ENCODE measurements around the gene USF3. TPM values are rescaled to one million over a fixed set of nuclear protein-coding genes. Genes with fewer than 3 reads are reported as not detected.

Gene USF3
- total RNA-seq, 1 donor from 2014 or later, result 20.8 TPM

DNA sequence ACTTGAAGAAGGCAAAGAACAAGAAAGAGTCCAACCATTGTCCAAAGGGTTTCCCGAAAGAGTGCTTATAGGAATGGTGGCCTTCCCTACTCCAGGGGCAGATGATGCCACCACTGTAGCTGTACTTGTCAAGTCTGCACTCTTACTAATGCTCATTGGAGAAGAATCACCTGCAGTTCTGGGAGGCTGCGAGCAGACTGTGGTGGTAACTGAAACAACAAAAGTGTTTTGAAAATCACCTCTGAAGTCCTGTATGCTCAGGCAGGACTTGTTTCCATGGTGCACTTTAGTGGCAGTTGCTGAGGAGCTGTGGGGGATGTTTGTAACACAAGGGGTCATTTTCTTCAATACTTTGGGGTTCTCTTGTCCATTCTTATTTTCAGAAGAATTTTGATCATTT lies 36.0 kb downstream of the USF3 start:
- peaks cover 29% of the 10 kb centered on the region for H3K4me1 Mint-ChIP-seq (ENCODE audit: unreplicated experiment)
- peaks cover 12% of the 10 kb centered on the region for H3K9me3 Mint-ChIP-seq
- peaks cover 58% of the 10 kb centered on the region for H3K36me3 Mint-ChIP-seq
- H3K4me3 Mint-ChIP-seq, result no peak overlapping the region
- no peaks in the 10 kb centered on the region for H3K27me3 Mint-ChIP-seq
- TF ChIP-seq CTCF (conservative IDR thresholded peaks at IDR 0.05), result no peak
- no peak for DNase-seq (ENCODE audit: extremely low spot score, unreplicated experiment)
- H3K27ac Mint-ChIP-seq, result no peak overlapping the region

- Mint-ChIP-seq H3K9me3 (peaks cover 10% of the 10 kb centered on the region), H3K27me3 (no peaks in the 10 kb centered on the region), H3K4me3 (no peak overlapping the region), H3K27ac (no peak overlapping the region), H3K4me1 (ENCODE audit: unreplicated experiment) (peaks cover 30% of the 10 kb centered on the region), H3K36me3 (peaks cover 60% of the 10 kb centered on the region)
- no peak for DNase-seq (ENCODE audit: extremely low spot score, unreplicated experiment)
- no peak for TF ChIP-seq CTCF (conservative IDR thresholded peaks at IDR 0.05)
Measured at GRCh38 chr3:113659996-113660395, 36.4 kb downstream of the USF3 start.

- Mint-ChIP-seq H3K9me3 (peaks cover 7% of the 10 kb centered on the region), H3K4me3 (no peak overlapping the region), H3K27ac (no peak overlapping the region), H3K36me3 (peaks cover 58% of the 10 kb centered on the region), H3K4me1 (ENCODE audit: unreplicated experiment) (peaks cover 26% of the 10 kb centered on the region), H3K27me3 (no peaks in the 10 kb centered on the region)
- no peak for DNase-seq (ENCODE audit: extremely low spot score, unreplicated experiment)
- no peak for TF ChIP-seq CTCF (conservative IDR thresholded peaks at IDR 0.05)
Measured at GRCh38 chr3:113659101-113659541, 37.3 kb downstream of the USF3 start.

DNA sequence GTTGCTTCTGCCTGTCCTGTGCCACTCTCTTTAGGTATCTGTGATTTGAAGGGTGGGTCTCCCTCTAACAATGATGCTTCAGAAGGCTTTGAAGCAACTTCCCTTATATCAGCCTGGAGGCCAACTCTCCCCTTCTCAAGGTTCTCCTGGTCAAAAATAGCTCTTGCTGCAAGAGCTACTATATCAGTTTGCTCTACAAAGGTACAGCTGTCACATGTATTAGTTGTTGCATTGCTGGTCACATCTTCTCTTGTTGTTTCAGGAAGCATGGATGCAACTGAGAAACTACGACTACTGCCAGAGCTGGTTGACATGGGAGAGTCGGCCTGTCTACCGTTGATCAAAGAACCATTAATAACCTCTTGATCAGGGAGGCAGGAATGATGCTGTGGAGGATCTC lies 38.3 kb downstream of the USF3 start:
- Mint-ChIP-seq H3K4me1 (ENCODE audit: unreplicated experiment) (peaks cover 18% of the 10 kb centered on the region), H3K27me3 (no peaks in the 10 kb centered on the region), H3K9me3 (peaks cover 7% of the 10 kb centered on the region), H3K27ac (no peak overlapping the region), H3K36me3 (peaks cover 58% of the 10 kb centered on the region), H3K4me3 (no peak overlapping the region)
- no peak for TF ChIP-seq CTCF (conservative IDR thresholded peaks at IDR 0.05)
- DNase-seq (ENCODE audit: extremely low spot score, unreplicated experiment), result no peak

DNA sequence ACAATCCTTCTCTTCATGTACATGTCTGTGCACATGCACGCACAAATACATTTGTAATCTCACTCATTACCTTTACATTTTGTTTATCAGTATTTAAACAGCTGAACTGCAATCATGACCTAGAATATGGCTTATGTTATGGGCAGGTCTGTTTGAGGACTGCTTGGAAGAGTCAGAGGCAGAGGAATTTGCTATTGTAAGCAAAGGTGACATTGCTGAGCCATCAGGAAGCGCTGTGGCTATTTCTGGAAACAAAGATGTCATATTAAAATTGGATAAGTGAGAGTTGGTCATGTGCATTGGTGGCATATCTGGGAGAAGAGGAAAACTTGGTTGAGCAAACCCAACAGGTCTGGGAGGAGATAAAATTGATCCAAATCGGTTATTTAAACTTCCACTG lies 41.6 kb downstream of the USF3 start:
- DNase-seq (ENCODE audit: extremely low spot score, unreplicated experiment), result no peak
- Mint-ChIP-seq H3K27ac (peak overlapping the region; percentile 14), H3K9me3 (peaks cover 12% of the 10 kb centered on the region), H3K4me3 (no peak overlapping the region), H3K4me1 (ENCODE audit: unreplicated experiment) (peaks cover 7% of the 10 kb centered on the region), H3K27me3 (no peaks in the 10 kb centered on the region), H3K36me3 (peaks cover 49% of the 10 kb centered on the region)
- TF ChIP-seq CTCF (conservative IDR thresholded peaks at IDR 0.05), result no peak

DNA sequence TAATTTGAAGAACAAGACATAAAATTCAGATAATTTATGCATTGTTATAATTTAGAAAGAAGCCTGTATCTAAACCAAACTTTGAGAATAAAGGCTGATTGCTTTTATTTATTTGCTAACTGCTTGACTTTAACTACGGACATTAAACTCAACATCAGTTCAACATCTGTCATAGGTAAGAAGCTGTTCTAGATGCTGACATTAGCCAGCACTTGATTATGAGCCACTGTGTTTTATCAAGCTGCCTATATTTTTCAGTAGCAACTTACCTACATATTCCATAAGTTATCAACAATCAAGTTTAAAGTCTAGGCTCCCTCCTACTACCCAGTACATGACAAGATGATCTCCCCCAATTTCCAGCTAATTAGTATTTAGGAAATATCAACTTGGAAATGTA lies 42.1 kb downstream of the USF3 start:
- TF ChIP-seq CTCF (conservative IDR thresholded peaks at IDR 0.05), result no peak
- no peak for DNase-seq (ENCODE audit: extremely low spot score, unreplicated experiment)
- H3K4me1 Mint-ChIP-seq (ENCODE audit: unreplicated experiment), result peaks cover 7% of the 10 kb centered on the region
- H3K27ac Mint-ChIP-seq, result no peak overlapping the region
- H3K4me3 Mint-ChIP-seq, result no peak overlapping the region
- H3K9me3 Mint-ChIP-seq, result peaks cover 12% of the 10 kb centered on the region
- H3K36me3 Mint-ChIP-seq, result peaks cover 44% of the 10 kb centered on the region
- H3K27me3 Mint-ChIP-seq, result no peaks in the 10 kb centered on the region
